ENCODE results near the gene STMN1. TPM values are rescaled to one million over a fixed set of nuclear protein-coding genes. Genes with fewer than 3 reads are reported as not detected.

Gene STMN1
- total RNA-seq, 2 donors from 2014 or later = 79.1 to 149 TPM

DNA sequence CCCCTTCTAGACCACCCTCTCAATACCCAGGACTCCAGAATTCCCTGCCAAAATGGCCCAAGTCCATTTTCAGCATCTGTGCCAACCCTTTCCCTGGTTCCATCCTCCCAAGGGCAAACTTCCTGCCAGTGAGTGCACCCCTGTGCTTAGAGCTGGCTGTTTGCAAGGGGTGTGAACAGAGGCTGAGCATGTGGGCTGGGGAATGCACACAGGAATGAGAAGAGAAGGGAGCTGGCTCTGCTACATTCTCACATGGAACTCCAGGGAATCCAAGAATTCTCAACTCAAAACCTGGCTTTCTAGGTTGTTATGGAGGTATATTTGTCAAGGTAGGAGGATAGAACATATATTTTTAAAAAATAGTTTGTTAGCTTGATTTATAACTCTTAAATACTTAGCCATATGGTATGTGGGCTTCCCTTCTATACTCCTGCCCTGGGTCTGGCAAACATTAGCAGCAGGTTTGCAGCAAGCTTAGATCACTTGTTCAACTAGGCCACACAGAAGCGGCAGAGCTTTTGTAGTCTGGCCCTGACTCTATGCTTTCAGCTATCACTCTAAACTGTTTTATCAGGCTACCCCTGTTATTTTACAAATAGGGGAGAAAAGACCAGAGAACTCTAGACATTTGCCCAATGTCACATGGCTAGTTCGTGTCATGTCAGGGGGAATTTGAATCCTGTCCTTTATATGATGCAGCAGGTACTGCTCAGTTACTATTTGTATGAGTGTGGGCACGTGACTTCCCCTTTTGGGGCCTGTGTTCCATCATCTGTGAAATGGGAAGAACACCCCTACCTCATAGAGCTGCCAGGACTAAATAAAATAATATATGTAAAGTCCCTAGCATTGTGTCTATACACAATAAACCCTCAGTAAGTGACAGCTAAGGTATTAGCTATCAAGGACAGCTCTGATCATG, 8.1 kb upstream of the STMN1 start:
- intact Hi-C loops (cut with DNase I) = no loop called here

DNA sequence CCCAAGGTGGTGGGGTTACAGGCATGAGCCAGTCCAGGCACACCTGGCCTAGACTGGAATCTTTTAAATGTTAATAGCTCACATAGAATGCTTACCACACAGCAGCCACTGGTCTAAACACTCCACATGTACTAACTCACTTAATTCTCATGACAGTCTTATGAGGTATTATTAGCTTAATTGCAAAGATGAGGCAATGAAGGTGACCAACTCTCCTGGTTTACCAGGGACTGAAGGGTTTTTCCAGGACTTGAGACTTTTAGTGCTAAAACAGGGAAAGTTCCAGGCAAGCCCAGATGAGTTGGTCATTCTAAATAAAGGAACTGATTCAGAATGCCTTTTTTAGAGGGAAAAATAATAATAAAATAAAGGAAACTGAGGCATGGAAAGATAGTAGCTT, 7.0 kb upstream of the STMN1 start:
- Histone ChIP-seq H3K27ac (no peak overlapping the region), H3K4me3 (no peak overlapping the region), H3K36me3 (no peaks in the 10 kb centered on the region), H3K9ac (ENCODE audit: low read depth in 2 of 2, low read length in 2 of 2) (no peak overlapping the region), H3K27me3 (no peaks in the 10 kb centered on the region), H3K9me3 (no peaks in the 10 kb centered on the region), H3K4me1 (no peaks in the 10 kb centered on the region)
- intact Hi-C loops (cut with DNase I) = no loop called here
- no peak for DNase-seq
- TF ChIP-seq, protein P1, sequence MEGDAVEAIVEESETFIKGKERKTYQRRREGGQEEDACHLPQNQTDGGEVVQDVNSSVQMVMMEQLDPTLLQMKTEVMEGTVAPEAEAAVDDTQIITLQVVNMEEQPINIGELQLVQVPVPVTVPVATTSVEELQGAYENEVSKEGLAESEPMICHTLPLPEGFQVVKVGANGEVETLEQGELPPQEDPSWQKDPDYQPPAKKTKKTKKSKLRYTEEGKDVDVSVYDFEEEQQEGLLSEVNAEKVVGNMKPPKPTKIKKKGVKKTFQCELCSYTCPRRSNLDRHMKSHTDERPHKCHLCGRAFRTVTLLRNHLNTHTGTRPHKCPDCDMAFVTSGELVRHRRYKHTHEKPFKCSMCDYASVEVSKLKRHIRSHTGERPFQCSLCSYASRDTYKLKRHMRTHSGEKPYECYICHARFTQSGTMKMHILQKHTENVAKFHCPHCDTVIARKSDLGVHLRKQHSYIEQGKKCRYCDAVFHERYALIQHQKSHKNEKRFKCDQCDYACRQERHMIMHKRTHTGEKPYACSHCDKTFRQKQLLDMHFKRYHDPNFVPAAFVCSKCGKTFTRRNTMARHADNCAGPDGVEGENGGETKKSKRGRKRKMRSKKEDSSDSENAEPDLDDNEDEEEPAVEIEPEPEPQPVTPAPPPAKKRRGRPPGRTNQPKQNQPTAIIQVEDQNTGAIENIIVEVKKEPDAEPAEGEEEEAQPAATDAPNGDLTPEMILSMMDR (IDR thresholded peaks at IDR 0.05) = no peak

More for the DNA sequence above, 8.1 kb upstream of the STMN1 start:
- no peak overlapping the region for H3K4me3 ChIP-seq
- H3K36me3 ChIP-seq = no peaks in the 10 kb centered on the region
- no peaks in the 10 kb centered on the region for H3K27me3 ChIP-seq
- TF ChIP-seq, protein P1 (IDR thresholded peaks at IDR 0.05) = no peak
- no peak for DNase-seq
- no peak overlapping the region for H3K9ac ChIP-seq (ENCODE audit: low read depth in 2 of 2, low read length in 2 of 2)
- no peaks in the 10 kb centered on the region for H3K4me1 ChIP-seq
- H3K27ac ChIP-seq = no peak overlapping the region
- no peaks in the 10 kb centered on the region for H3K9me3 ChIP-seq

DNA sequence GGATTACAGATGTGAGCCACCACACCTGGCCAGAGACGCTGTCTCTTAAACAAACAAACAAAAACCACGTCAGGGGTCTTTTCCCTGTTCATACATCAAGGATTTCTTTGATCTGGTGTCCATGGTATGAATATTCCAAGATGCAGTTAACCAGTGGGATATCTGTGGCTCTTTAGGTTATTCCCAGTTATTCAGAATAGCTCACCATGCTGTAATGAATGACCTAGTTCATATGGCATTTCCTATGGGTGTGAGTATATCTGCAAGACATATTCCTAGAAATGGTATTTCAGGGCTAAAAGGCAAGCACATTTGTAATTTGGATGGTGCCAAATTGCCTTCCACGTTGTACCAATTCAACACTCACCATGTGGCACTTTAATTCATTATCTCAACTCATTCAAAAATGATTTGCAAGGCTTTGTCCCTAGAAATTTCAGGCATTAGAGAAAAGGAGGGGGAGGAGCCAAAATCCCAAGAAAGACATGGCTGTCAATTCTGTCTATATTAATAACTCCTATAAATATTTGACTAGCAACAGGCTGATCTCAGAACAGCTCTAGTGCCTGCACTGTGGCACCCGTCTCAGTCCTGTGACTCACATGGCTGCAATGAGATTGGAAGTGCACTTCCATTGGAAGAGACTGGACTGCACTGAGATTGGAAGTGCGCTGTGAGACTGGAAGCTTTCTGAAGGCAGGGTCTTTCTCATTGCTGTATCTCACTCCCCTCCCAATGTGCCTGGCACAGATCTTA, 6.0 kb upstream of the STMN1 start:
- no peaks in the 10 kb centered on the region for H3K9me3 ChIP-seq
- no peak overlapping the region for H3K9ac ChIP-seq (ENCODE audit: low read depth in 2 of 2, low read length in 2 of 2)
- no peaks in the 10 kb centered on the region for H3K27me3 ChIP-seq
- H3K36me3 ChIP-seq = no peaks in the 10 kb centered on the region
- no peaks in the 10 kb centered on the region for H3K4me1 ChIP-seq
- no peak overlapping the region for H3K4me3 ChIP-seq
- DNase-seq = no peak
- intact Hi-C loops (cut with DNase I) = no loop called here
- H3K27ac ChIP-seq = no peak overlapping the region
- TF ChIP-seq, protein P1 (IDR thresholded peaks at IDR 0.05) = no peak

DNA sequence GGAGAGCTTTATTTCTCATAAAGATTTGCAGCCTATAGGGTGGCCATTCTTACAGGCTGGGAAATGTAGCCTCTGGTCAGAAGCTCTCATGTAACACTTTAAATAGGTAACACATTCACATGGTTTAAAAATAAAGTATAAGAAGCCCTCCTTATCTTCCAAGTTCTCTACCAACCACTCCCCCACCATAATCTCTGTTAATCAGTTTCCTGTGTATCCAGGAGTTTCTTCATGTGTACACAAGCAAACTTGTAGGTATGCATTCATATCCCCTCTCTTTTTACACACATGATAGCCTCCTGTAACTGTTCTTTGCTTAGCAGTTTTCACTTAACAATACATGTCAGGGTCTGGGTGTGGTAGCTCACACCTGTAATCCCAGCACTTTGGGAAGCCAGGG, 4.9 kb upstream of the STMN1 start:
- Histone ChIP-seq H3K9ac (ENCODE audit: low read depth in 2 of 2, low read length in 2 of 2) (no peak overlapping the region), H3K4me1 (no peaks in the 10 kb centered on the region), H3K9me3 (no peaks in the 10 kb centered on the region), H3K27me3 (no peaks in the 10 kb centered on the region), H3K36me3 (no peaks in the 10 kb centered on the region), H3K4me3 (no peak overlapping the region), H3K27ac (no peak overlapping the region)
- TF ChIP-seq, protein P1 (IDR thresholded peaks at IDR 0.05) = no peak
- DNase-seq = no peak
- intact Hi-C loops (cut with DNase I) = no loop called here

DNA sequence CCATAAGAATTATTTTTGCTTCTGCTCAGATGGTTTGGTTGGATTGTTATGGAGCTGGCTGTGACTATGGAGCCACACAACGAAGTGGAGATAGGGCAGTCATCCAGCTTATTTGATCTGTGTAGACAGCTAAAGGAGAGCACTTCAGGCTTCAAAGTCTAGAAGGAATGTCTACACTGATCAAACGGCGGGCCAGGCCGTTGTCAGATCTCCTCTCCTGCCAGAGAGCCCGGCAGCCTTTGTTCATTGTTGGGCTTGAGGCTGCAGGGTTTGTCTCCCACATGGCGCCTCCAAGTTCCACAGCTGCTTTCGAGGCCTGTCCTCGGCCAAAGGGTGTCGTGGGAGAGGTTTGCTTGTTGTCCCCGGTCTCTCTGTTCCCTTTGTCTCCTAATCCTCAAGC, 2.8 kb upstream of the STMN1 start:
- Histone ChIP-seq H3K9ac (ENCODE audit: low read depth in 2 of 2, low read length in 2 of 2) (no peak overlapping the region), H3K36me3 (no peaks in the 10 kb centered on the region), H3K4me1 (peaks cover 5% of the 10 kb centered on the region), H3K9me3 (no peaks in the 10 kb centered on the region), H3K4me3 (no peak overlapping the region), H3K27ac (no peak overlapping the region), H3K27me3 (no peaks in the 10 kb centered on the region)
- intact Hi-C loops (cut with DNase I) = no loop called here
- TF ChIP-seq, protein P1 (IDR thresholded peaks at IDR 0.05) = no peak
- no peak for DNase-seq
